Measurements from ENCODE around the gene SYNE3. TPM values are rescaled to one million over a fixed set of nuclear protein-coding genes. Genes with fewer than 3 reads are reported as not detected.

SYNE3 gene, protein sequence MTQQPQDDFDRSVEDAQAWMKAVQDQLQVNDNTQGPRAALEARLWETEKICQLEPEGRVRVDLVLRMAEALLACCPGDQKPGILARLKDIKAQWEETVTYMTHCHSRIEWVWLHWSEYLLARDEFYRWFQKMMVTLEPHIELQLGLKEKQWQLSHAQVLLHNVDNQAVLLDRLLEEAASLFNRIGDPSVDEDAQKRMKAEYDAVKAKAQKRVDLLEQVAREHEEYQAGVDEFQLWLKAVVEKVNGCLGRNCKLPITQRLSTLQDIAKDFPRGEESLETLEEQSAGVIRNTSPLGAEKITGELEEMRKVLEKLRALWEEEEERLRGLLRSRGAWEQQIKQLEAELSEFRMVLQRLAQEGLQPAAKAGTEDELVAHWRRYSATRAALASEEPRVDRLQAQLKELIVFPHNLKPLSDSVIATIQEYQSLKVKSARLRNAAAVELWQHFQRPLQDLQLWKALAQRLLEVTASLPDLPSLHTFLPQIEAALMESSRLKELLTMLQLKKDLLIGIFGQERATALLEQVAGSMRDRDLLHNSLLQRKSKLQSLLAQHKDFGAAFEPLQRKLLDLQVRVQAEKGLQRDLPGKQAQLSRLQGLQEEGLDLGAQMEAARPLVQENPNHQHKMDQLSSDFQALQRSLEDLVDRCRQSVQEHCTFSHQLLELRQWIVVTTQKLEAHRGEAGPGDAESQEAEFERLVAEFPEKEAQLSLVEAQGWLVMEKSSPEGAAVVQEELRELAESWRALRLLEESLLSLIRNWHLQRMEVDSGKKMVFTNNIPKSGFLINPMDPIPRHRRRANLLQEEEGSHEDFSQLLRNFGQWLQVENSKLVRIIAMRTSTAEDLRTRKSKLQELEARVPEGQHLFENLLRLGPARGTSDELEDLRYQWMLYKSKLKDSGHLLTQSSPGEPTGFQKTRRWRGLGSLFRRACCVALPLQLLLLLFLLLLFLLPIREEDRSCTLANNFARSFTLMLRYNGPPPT
- total RNA-seq (2014; rRNA removed; shearing (Covaris generic); ENCODE audit: low replicate concordance) = 2.8 TPM in 2 replicates

DNA sequence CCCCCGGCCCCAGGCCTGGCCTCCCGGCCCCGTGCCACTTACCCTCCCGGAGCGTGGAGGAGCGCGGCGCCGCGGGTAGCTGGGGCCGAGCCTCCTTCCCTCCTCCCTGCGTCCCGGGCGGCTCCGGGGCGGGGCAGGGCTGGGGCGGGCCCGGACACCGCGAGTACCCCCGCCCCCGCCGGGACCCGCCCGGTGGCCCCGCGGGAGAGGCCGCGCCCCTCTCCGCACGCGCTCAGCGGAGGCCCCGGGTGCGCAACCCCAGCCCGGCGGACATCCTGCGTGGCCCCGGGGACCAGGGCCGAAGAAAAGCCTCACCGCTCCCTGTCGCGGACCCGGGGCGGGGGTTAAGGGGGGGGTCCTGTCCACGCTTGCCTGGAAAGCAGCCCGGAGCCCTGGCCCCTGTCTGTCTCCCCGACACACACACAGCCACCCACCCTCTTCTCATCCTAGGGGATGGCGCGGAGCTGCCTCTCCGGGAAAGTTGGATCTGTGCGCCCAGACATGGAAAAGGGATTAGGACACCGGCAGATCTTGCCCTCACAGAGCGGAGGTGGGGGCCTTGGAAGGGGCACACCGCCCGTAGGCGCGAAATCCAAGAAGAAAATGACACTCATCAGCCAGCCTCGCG is at the start of gene SYNE3:
SYNE3 (minus strand) TSS at position 97 of the 628 bp plus-strand sequence. CDS start 40,829 bp downstream, outside the sequence.
- DNase-seq = peak; percentile 61
- Histone ChIP-seq H3K9me3 (no peaks in the 10 kb centered on the region), H3K4me3 (peak within 1 kb of the TSS; percentile 47), H3K27me3 (no peaks in the 10 kb centered on the region), H3K36me3 (no peaks in the 10 kb centered on the region)

DNA sequence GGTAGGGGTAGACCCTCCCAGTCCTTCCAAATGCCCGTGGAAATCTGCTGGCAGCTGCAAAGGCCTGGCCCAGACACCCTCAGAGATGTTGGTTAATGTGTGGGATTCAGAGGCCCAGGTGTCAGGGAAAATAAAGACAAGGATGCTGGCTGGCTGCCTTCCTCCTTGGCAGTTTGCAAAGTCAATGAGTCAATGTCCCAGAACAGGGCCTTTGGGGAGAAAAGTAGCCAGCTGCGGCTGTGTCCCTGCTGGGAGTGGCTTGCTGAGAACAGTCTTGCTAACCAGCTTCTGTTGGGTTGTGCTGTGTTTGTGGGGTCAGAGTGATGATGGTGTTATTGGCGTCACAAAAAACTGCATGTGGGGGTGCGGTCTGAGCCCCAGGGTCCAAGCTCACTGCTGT is 47.6 kb upstream of the SYNE3 start:
- H3K27me3 ChIP-seq = no peaks in the 10 kb centered on the region
- DNase-seq = peak; percentile 76
- no peaks in the 10 kb centered on the region for H3K36me3 ChIP-seq
- H3K9me3 ChIP-seq = no peaks in the 10 kb centered on the region
- H3K4me3 ChIP-seq = no peak overlapping the region

DNA sequence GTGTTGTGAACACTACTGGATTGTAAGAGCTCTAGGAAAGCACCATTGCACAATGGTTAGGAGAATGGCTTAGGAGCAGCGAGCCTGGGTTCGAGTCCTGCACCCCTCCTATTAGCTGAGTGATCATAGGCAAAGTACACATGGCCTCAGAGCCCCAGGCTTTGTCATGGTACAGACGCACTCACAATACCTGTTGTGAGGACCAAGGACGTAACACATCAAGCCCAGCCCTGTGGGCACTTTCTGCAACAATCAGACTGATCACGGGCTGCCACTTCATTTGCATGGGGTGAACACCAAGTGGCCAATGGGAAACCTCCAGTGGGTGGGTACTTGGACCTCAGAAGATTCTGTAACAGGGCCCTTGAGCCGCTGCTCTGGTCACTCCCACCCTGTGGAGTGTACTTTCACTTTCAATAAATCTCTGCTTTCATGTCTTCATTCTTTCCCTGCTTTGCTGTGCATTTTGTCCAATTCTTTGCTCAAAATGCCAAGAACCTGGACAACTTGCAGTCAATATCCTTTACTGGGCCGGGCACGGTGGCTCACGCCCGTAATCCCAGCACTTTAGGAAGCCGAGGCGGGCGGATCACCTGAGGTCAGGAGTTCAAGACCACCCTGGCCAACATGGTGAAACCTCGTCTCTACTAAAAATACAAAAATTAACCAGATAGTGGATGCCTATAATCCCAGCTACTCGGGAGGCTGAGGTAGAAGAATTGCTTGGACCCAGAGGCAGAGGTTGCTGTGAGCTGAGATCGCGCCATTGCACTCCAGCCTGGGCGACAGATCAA is 46.6 kb upstream of the SYNE3 start:
- H3K4me3 ChIP-seq = no peak overlapping the region
- no peak for DNase-seq

DNA sequence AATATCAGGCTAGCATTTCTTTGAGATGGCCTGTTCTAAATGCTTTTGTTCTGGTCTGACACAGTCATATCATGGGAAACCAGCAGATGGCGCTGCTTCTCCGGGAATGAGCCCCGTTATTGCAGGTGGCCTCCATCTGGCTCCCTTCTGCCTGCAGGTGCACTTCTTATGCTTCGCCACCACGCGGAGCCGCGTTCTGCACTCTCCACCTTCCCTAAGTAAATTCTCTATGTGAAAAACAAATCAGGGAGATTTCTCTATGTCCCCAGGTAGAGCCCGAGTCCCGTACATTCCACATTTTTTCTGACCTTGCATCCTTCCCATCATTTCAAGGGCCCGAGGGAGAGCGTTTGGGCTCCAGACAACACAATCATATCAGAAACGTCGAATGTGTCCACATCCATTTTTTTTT is 44.6 kb upstream of the SYNE3 start:
- Histone ChIP-seq H3K4me3 (no peak overlapping the region), H3K9me3 (no peaks in the 10 kb centered on the region), H3K36me3 (no peaks in the 10 kb centered on the region), H3K27me3 (no peaks in the 10 kb centered on the region)
- DNase-seq = peak; percentile 49

More for the DNA sequence above, 46.6 kb upstream of the SYNE3 start:
- H3K9me3 ChIP-seq = no peaks in the 10 kb centered on the region
- no peaks in the 10 kb centered on the region for H3K27me3 ChIP-seq
- no peaks in the 10 kb centered on the region for H3K36me3 ChIP-seq

DNA sequence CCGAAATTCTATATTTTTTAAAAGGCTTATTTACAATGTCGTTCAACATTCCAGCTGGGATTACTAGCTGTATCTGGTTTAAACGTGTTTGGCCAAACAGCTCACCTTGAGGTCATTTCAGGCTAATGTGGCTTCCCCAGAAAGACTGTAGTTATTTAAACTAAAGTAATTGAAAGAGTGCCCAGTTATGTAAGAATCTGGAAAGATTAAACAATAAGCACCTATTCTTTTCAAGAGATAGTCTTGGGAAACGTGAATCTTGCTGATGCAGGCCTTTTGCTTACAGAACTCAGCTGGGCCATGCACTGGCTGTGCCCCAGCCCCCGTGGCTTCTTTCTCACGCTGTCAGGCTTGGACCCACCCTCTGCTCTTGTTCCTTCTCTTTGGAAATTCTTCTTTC is 42.8 kb upstream of the SYNE3 start:
- no peaks in the 10 kb centered on the region for H3K27me3 ChIP-seq
- no peak overlapping the region for H3K4me3 ChIP-seq
- no peaks in the 10 kb centered on the region for H3K9me3 ChIP-seq
- DNase-seq = no peak
- H3K36me3 ChIP-seq = no peaks in the 10 kb centered on the region

DNA sequence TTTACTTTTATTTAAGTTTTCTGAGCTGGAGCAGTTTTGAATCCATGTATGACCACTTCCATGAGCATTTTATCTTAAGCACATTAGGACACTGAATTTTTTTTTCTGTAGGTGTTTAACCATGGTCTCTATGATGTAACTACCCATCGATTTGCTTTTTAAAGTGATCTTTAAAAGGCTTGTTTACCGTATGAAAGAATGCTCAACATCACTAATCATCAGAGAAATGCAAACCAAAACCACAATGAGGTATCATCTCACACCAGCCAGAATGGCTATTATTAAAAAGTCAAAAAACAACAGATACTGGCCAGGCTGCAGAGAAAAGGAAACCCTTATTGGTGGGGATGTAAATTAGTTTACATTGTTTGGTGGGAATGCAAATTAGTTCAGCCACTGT is 41.4 kb upstream of the SYNE3 start:
- Histone ChIP-seq H3K4me3 (no peak overlapping the region), H3K27me3 (no peaks in the 10 kb centered on the region), H3K9me3 (no peaks in the 10 kb centered on the region), H3K36me3 (no peaks in the 10 kb centered on the region)
- no peak for DNase-seq

DNA sequence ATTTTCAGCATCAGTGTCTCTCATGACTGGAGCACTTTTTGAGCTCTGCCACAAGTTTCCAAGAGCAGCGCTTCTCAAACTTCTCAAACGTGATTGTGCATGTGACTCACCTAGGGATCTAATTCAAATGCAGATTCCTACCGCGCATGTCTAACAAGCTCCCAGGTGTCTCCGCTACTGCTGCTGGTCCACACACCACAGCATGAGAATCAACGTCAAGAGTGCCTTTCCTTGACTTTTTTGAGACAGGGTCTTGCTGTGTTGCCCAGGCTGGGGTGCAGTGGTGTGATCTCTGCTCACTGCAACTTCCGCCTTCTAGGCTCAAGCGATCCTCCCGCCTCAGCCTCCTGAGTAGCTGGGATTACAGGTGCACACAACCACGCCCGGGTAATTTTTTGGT is 40.8 kb upstream of the SYNE3 start:
- no peaks in the 10 kb centered on the region for H3K36me3 ChIP-seq
- H3K27me3 ChIP-seq = no peaks in the 10 kb centered on the region
- no peaks in the 10 kb centered on the region for H3K9me3 ChIP-seq
- DNase-seq = no peak
- H3K4me3 ChIP-seq = no peak overlapping the region

DNA sequence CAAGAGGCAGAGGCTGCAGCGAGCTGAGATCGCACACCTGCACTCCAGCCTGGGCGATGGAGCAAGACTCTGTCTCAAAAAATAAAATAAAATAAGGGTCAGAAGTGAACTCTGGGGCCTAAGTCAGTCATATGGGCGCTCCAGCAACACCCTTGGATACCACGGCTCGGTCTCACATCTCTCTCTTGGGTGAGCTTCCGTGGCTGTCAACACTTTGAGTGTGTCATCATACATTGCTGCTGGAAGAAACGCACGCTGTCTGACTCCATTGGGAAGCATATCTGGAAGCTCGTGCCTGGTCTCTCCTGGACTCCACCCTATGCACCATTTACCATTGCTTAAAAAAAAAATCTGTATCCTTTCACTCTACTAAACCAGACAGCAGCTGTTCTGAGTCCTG is 38.6 kb upstream of the SYNE3 start:
- Histone ChIP-seq H3K9me3 (no peaks in the 10 kb centered on the region), H3K4me3 (no peak overlapping the region), H3K27me3 (no peaks in the 10 kb centered on the region), H3K36me3 (no peaks in the 10 kb centered on the region)
- no peak for DNase-seq

DNA sequence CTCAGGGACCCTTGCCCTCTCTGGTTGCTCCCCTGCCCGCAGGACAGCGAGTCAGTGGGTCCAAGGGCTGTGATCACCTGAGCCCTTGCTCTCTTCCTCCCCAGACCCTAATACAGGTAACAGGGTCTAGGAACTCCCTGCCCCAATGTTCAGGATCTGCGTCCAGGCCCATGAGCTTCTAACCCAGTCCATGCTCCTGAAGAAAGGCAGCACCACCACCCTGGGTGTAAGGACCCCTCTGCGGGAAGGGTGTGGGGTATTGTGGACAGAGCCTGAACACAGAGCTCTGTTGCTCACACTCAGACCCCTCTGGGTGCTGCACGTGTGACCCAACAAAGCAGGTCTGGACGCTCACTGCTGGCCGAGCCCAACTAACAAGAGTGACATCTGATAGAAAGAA is 36.7 kb upstream of the SYNE3 start:
- no peaks in the 10 kb centered on the region for H3K27me3 ChIP-seq
- H3K9me3 ChIP-seq = no peaks in the 10 kb centered on the region
- DNase-seq = no peak

DNA sequence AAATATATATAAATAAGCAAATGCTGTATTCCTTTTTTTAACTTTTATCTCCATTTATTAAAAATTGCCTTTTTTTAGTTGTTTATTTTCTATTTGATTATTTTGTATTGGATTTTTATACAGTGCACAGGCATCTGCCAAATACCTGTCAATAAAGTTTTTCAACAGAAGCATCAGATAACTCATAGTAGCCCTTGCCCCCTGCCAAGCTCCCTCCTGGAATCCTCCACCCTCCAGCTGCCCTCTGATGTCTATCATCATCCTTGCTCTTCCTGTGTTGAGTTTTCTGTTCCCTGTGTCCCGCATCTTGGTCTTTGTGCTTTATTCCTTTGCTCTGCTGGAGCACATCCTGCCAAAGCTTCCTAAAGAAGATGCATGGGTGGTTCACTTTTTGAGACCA is 35.0 kb upstream of the SYNE3 start:
- Histone ChIP-seq H3K36me3 (no peaks in the 10 kb centered on the region), H3K27me3 (no peaks in the 10 kb centered on the region), H3K9me3 (no peaks in the 10 kb centered on the region), H3K4me3 (no peak overlapping the region)
- DNase-seq = no peak

More for the DNA sequence above, 36.7 kb upstream of the SYNE3 start:
- H3K36me3 ChIP-seq = no peaks in the 10 kb centered on the region
- no peak overlapping the region for H3K4me3 ChIP-seq

DNA sequence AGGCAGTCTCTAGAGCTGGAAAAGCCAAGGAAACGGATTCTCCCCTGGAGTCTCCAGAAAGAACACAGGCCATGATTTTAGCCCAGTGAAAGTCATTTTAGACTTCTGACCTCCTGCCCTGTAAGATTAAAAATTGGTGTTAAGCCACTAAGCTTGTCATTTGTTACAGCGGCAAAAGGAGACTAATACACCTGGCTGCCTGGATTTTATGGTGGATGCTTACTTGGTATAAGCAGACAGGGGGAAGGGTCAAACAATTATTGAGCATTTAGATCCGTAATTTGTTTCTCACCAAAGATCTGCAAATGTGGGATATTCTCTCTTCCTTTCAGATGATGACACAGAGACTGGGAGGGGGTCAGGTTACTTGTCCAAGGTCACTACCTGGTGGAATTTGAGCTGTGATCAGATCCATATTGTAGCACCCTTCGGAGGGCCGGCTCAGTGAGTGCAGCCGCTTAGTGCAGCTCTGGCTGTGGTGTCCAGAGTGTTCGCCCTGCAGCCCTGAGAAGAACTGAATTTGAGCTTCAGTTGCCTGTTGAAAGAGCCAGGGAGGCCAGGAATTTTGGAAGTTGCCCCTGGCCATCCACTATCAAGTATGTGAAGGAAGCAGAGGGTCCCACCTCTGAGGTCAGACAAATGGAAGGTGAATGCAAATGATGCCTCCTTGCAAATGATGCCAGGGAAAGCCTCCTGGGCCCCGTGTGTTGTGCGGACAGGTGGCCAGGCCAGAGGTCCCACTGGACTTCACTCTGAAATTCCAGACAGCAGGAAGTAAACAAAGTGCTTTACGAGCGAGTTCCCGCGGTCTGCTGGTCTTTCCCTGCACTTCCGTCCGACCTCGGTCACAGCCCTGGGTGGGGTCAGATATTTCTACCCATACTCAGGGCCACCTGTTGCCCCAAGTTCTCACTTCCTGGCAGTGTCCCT is 33.5 kb upstream of the SYNE3 start:
- no peaks in the 10 kb centered on the region; the same call in 1 of the 2 replicates for H3K36me3 ChIP-seq
- no peak overlapping the region for H3K4me3 ChIP-seq
- no peak for DNase-seq
- no peaks in the 10 kb centered on the region for H3K27me3 ChIP-seq
- H3K9me3 ChIP-seq = no peaks in the 10 kb centered on the region

DNA sequence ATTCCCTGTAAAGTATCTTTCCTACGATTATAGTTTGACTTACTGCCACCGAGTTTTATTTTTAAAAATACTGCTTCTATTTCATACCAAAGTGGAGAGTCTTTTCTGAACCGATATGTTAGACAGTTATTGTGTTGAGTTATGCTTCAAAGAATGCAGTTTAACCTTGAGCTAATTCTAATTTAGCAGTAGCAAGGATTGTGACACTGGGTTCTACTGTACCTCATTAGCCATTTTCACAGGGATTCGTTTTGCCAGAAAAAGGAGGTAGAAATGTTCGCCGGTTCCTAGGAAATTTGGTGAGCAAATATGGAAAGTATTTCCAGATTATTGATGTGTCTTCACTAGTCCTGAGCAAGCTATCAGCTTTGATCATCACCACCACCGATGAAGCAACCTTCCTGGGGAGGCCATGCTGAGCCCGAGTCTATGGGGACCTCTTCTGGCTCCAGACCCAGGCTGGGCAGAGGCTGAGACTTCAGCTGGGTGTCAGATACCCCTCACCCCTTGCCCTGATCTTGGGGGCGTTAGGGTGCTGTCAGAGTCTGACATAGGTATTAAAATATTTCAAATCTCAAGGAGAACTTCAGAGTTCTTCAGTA is 32.0 kb upstream of the SYNE3 start:
- H3K36me3 ChIP-seq = peaks cover 5% of the 10 kb centered on the region
- no peaks in the 10 kb centered on the region for H3K9me3 ChIP-seq
- no peak overlapping the region for H3K4me3 ChIP-seq
- no peak for DNase-seq
- no peaks in the 10 kb centered on the region for H3K27me3 ChIP-seq

DNA sequence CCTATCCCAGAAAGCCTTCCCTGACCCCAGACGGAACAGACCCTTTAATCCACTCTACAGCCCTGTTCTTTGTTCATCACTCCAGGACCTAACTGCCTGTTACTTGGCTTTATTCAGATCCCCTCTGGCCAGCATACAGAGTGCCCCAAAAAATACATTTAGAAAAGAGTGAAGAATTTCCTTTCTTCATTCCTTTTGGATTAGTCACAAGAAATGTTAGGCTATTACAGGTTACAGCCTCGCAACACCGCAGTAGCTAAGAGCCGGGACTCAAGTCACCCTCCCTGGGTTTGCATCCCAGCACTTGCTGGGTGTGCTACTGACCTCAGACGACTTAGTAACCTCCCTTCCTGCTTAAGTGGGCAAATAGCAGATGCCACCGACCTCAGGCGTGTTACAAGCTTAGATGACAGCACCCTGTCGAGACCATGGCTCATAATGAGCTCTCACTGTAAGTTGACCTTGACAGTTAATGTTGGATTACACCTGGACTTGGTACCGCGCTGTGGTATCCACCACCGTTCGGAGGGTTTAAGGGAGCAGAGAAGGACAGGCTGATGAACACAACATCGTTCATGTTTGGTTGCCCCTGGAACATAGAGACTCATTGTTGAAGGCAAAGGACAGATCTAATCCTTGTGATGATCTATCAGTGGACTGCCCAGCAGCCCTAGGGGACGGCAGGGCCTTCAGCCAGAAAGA is 31.3 kb upstream of the SYNE3 start:
- DNase-seq = no peak
- Histone ChIP-seq H3K4me3 (no peak overlapping the region), H3K27me3 (no peaks in the 10 kb centered on the region), H3K9me3 (no peaks in the 10 kb centered on the region), H3K36me3 (peaks cover 5% of the 10 kb centered on the region)

DNA sequence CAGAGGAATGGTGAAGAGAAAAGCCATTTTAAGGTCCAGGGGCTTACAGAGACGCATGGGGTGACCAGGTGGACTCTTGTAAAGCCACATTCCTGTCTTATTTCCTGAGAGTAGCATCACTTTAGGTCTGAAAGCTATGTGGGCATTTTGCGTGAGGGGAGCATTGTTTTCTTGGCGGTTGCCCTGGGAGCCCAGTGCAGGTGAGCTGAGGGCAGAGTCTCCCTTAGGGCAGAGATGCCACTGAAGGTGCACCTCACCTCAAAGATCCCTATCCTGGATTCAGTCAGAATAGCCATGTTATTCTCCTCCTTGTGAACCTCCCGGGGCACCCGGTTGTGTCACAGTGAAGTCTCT is 30.8 kb upstream of the SYNE3 start:
- H3K4me3 ChIP-seq = no peak overlapping the region
- no peaks in the 10 kb centered on the region for H3K9me3 ChIP-seq
- peaks cover 5% of the 10 kb centered on the region for H3K36me3 ChIP-seq
- DNase-seq = no peak
- H3K27me3 ChIP-seq = no peaks in the 10 kb centered on the region

Measured in MG63 (cell line).